Measurements from ENCODE around the gene DDIT4.

DDIT4 gene

GRCh38 chr10:72312865-72313391, 39.2 kb downstream of the DDIT4 start:
- no peak overlapping the region for H3K4me3 ChIP-seq (ENCODE audit: low read depth in 1 of 2, low read length in 1 of 2)
- H3K36me3 ChIP-seq = no peaks in the 10 kb centered on the region
- no peaks in the 10 kb centered on the region for H3K9me3 ChIP-seq
- no peak for TF ChIP-seq CTCF (IDR thresholded peaks at IDR 0.05)
- H3K27me3 ChIP-seq = no peaks in the 10 kb centered on the region
- peaks cover 59 to 68% of the 10 kb centered on the region in 2 experiments for H3K4me1 ChIP-seq (ENCODE audit: control insufficient read depth in 1 of 2, insufficient read depth in 1 of 2, low read depth in 1 of 2, low read length in 1 of 2)
- H3K27ac ChIP-seq = no peak overlapping the region

- Histone ChIP-seq H3K36me3 (no peaks in the 10 kb centered on the region), H3K4me1 (ENCODE audit: control insufficient read depth in 1 of 2, insufficient read depth in 1 of 2, low read depth in 1 of 2, low read length in 1 of 2) (peaks cover 62 to 71% of the 10 kb centered on the region in 2 experiments), H3K4me3 (ENCODE audit: low read depth in 1 of 2, low read length in 1 of 2) (no peak overlapping the region), H3K27ac (no peak overlapping the region), H3K27me3 (no peaks in the 10 kb centered on the region), H3K9me3 (no peaks in the 10 kb centered on the region)
- TF ChIP-seq CTCF (IDR thresholded peaks at IDR 0.05) = no peak
Measured at GRCh38 chr10:72314263-72314662, 40.5 kb downstream of the DDIT4 start.

GRCh38 chr10:72315054-72315453, 41.3 kb downstream of the DDIT4 start:
- Histone ChIP-seq H3K9me3 (no peaks in the 10 kb centered on the region), H3K27ac (peak overlapping the region; percentile 99), H3K36me3 (no peaks in the 10 kb centered on the region), H3K4me1 (ENCODE audit: control insufficient read depth in 1 of 2, insufficient read depth in 1 of 2, low read depth in 1 of 2, low read length in 1 of 2) (peaks cover 58 to 71% of the 10 kb centered on the region in 2 experiments), H3K4me3 (ENCODE audit: low read depth in 1 of 2, low read length in 1 of 2) (peak overlapping the region in 1 of 2 experiments; percentile 16), H3K27me3 (no peaks in the 10 kb centered on the region)
- no peak for TF ChIP-seq CTCF (IDR thresholded peaks at IDR 0.05)

- Histone ChIP-seq H3K4me3 (ENCODE audit: low read depth in 1 of 2, low read length in 1 of 2) (peak overlapping the region; percentile 6 to 16), H3K4me1 (ENCODE audit: control insufficient read depth in 1 of 2, insufficient read depth in 1 of 2, low read depth in 1 of 2, low read length in 1 of 2) (peaks cover 58 to 71% of the 10 kb centered on the region in 2 experiments), H3K27me3 (no peaks in the 10 kb centered on the region), H3K9me3 (no peaks in the 10 kb centered on the region), H3K27ac (peak overlapping the region; percentile 99), H3K36me3 (no peaks in the 10 kb centered on the region)
- TF ChIP-seq CTCF (IDR thresholded peaks at IDR 0.05) = no peak
Measured at GRCh38 chr10:72315611-72316385, 42.1 kb downstream of the DDIT4 start.

- peak overlapping the region; percentile 3 to 6 for H3K4me3 ChIP-seq (ENCODE audit: low read depth in 1 of 2, low read length in 1 of 2)
- peaks cover 62 to 73% of the 10 kb centered on the region in 2 experiments for H3K4me1 ChIP-seq (ENCODE audit: control insufficient read depth in 1 of 2, insufficient read depth in 1 of 2, low read depth in 1 of 2, low read length in 1 of 2)
- H3K9me3 ChIP-seq = no peaks in the 10 kb centered on the region
- TF ChIP-seq CTCF (IDR thresholded peaks at IDR 0.05) = no peak
- H3K27me3 ChIP-seq = no peaks in the 10 kb centered on the region
- H3K27ac ChIP-seq = peak overlapping the region; percentile 99
- no peaks in the 10 kb centered on the region for H3K36me3 ChIP-seq
Measured at GRCh38 chr10:72316386-72316700, 42.6 kb downstream of the DDIT4 start.
